ENCODE results near the gene PDE9A. TPM values are rescaled to one million over a fixed set of nuclear protein-coding genes. Genes with fewer than 3 reads are reported as not detected.

The PDE9A gene
- total RNA-seq = 0.44 and 1.2 TPM in 2 replicates

DNA sequence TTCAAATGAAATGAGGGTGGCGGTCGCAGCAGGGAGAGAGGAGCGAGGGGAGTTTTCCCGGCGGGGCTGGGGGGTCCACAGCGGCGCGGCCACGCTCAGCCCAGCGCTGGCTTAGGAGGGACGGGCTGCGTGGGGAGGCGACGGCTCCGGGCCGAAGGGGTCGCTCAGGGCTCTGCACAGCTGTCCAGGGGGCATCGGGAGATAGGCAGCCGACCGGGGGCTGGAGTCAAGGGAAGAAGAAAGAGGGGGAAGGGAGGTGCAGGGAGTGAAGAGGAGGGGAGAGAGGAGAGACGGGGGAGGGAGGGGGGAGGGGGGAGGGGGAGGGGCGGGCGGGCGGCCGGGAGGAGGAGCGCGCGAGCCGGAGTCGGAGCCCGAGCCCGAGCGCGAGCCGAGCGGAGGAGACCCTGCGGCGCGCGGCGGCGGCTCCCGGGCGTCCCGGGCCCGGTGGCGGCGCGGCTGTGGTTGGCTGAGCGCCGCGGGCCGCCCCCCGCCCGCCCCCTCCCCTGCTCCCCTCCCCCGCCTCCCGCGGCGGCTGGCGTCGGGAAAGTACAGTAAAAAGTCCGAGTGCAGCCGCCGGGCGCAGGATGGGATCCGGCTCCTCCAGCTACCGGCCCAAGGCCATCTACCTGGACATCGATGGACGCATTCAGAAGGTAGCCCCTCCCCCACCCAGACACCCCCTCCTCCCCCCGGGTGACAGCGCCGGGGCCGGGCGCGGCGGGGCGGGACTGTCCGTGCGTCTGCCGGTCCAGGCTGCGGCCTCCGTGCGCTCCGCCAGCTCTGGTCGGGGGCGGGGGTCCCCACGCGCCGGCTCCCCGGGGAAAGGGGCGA, at the start of gene PDE9A:
TSS of gene PDE9A (plus strand) at position 391 of the 831 bp plus-strand sequence. CDS start at position 585, 194 bp downstream.

Other genes with a start within 250 kb of the PDE9A start
- gene UBASH3A, start 249.7 kb upstream of the PDE9A start, total RNA-seq = not detected in 2 replicates
- 0.13 TPM in 1 of 2 replicates, not detected in the other for gene RSPH1, start 157.4 kb upstream of the PDE9A start, total RNA-seq
- gene SLC37A1, start 139.8 kb upstream of the PDE9A start, total RNA-seq = 7.2 and 7.4 TPM in 2 replicates
- 6.3 and 11.4 TPM in 2 replicates for gene WDR4, start 225.9 kb downstream of the PDE9A start, total RNA-seq
- gene NDUFV3, start 239.7 kb downstream of the PDE9A start, total RNA-seq = 47.4 and 55.0 TPM in 2 replicates